Brain microvascular endothelial cell (primary cell): ENCODE results near the gene PCBP3.

Source experiments
- DNase-seq: peaks from one replicate; pipeline ENCODE4 v3.0.0-alpha.2; 2020
- H3K27ac ChIP-seq: fragments of 250-450 bp; sonication (Bioruptor Pico); 2 replicates; pipeline ENCODE4 v1.5.1; 2020; ENCODE audit warnings: mild to moderate bottlenecking, moderate library complexity
- H3K27me3 ChIP-seq: fragments of 250-450 bp; sonication (Bioruptor Pico); replicated peaks from 2 replicates; pipeline ENCODE4 v1.5.1; 2020; ENCODE audit warnings: mild to moderate bottlenecking
- H3K36me3 ChIP-seq: fragments of 250-450 bp; sonication (Bioruptor Pico); replicated peaks from 2 replicates; pipeline ENCODE4 v1.5.1; 2020; ENCODE audit warnings: mild to moderate bottlenecking
- H3K4me3 ChIP-seq: 2 replicates; pipeline ENCODE4 v1.5.1; 2011; ENCODE audit warnings: low read depth, mild to moderate bottlenecking, control low read depth, low read length, moderate library complexity
- CTCF ChIP-seq: IDR thresholded peaks from 2 replicates; pipeline ENCODE4 v1.5.1; 2011; ENCODE audit warnings: low read depth, mild to moderate bottlenecking, moderate library complexity, low read length, control low read depth, inconsistent platforms; ENCODE audit errors: missing control alignments
- in situ Hi-C: cut with HindIII; loops from 2 replicates; pipeline ENCODE4 v1.10.0; 2017; ENCODE audit warnings: low sequenced_read_pairs, low pct_ligation_motif_present

Gene PCBP3

GRCh38 chr21:45863751-45864150 lies 220.2 kb downstream of the PCBP3 start:
- no peaks in the 10 kb centered on the region for H3K36me3 ChIP-seq
- H3K27me3 ChIP-seq: no peaks in the 10 kb centered on the region
- TF ChIP-seq CTCF: no peak
- no peak overlapping the region for H3K27ac ChIP-seq
- no peak overlapping the region for H3K4me3 ChIP-seq
- in situ Hi-C loops: no loop called here
- no peak for DNase-seq

- no peak for TF ChIP-seq CTCF
- Histone ChIP-seq H3K27ac (peak overlapping the region; percentile 86), H3K36me3 (no peaks in the 10 kb centered on the region), H3K27me3 (no peaks in the 10 kb centered on the region), H3K4me3 (no peak overlapping the region)
- in situ Hi-C loops: no loop called here
- no peak for DNase-seq
These were observed 220.9 kb downstream of the PCBP3 start for GRCh38 chr21:45864436-45864835.

GRCh38 chr21:45865106-45865835 lies 221.7 kb downstream of the PCBP3 start:
- DNase-seq: peak; percentile 89
- peak overlapping the region; percentile 86 for H3K27ac ChIP-seq
- TF ChIP-seq CTCF: no peak
- no peaks in the 10 kb centered on the region for H3K36me3 ChIP-seq
- H3K27me3 ChIP-seq: no peaks in the 10 kb centered on the region
- in situ Hi-C loops: no loop called here
- peak overlapping the region; percentile 24 for H3K4me3 ChIP-seq

- no peak overlapping the region for H3K4me3 ChIP-seq
- H3K27ac ChIP-seq: peak overlapping the region; percentile 86
- in situ Hi-C loops: no loop called here
- no peaks in the 10 kb centered on the region for H3K27me3 ChIP-seq
- no peaks in the 10 kb centered on the region for H3K36me3 ChIP-seq
- no peak for DNase-seq
- no peak for TF ChIP-seq CTCF
These were observed 223.0 kb downstream of the PCBP3 start for GRCh38 chr21:45866551-45866950.

GRCh38 chr21:45867041-45867666 lies 223.6 kb downstream of the PCBP3 start:
- in situ Hi-C loops: no loop called here
- no peak overlapping the region for H3K27ac ChIP-seq
- DNase-seq: no peak
- H3K4me3 ChIP-seq: no peak overlapping the region
- H3K36me3 ChIP-seq: no peaks in the 10 kb centered on the region
- no peaks in the 10 kb centered on the region for H3K27me3 ChIP-seq
- TF ChIP-seq CTCF: no peak

- H3K27ac ChIP-seq: no peak overlapping the region
- DNase-seq: no peak
- TF ChIP-seq CTCF: no peak
- H3K36me3 ChIP-seq: no peaks in the 10 kb centered on the region
- H3K4me3 ChIP-seq: no peak overlapping the region
- H3K27me3 ChIP-seq: no peaks in the 10 kb centered on the region
- in situ Hi-C loops: no loop called here
These were observed 224.2 kb downstream of the PCBP3 start for GRCh38 chr21:45867671-45868081.
